Panc1 (cell line): ENCODE data around the gene SLC12A3. TPM values are rescaled to one million over a fixed set of nuclear protein-coding genes. Genes with fewer than 3 reads are reported as not detected.

Experiments used
- ATAC-seq: fragments of 200-7000 bp; cut with Tn5 transposase; 2 replicates; pipeline ENCODE4 v1.9.1; 2020; ENCODE audit warnings: mild to moderate bottlenecking, moderate library complexity
- BruUV-seq: library from RNA; stranded (reverse); fragments of 400-500 nt; replicated peaks from 2 replicates; lab custom pipeline; 2021; lab: Mats Ljungman, UMichigan
- CTCF ChIA-PET: fragments of 300-600 bp; sonication (Branson Sonifier 250); formaldehyde crosslinking; loops from one replicate; lab custom pipeline; 2022; ENCODE audit warnings: antibody characterized with exemption; lab: Charles Lee
- POLR2A ChIA-PET: fragments of 300-600 bp; sonication (Branson Sonifier 250); formaldehyde crosslinking; loops from one replicate; lab custom pipeline; 2022; ENCODE audit warnings: antibody characterized with exemption; lab: Charles Lee
- DNase-seq: peaks from one replicate; pipeline ENCODE4 v3.0.0-alpha.2; 2010; ENCODE audit warnings: low read depth, low spot score
- H3K27ac ChIP-seq: 2 replicates; pipeline ENCODE4 v1.5.1; 2011; ENCODE audit warnings: mild to moderate bottlenecking, low read length, inconsistent platforms
- H3K27me3 ChIP-seq: fragments of 200-500 bp; sonication (Bioruptor generic); 2 replicates; pipeline ENCODE4 v1.6.0; 2014; ENCODE audit warnings: low read length, inconsistent platforms; ENCODE audit not compliant: control insufficient read depth, insufficient read depth
- H3K36me3 ChIP-seq: fragments of 200-500 bp; sonication (Bioruptor generic); 2 replicates; pipeline ENCODE4 v1.5.1; 2014; ENCODE audit warnings: inconsistent platforms, mild to moderate bottlenecking, low read length, moderate library complexity; ENCODE audit not compliant: control insufficient read depth, insufficient read depth
- H3K4me1 ChIP-seq: 2 replicates; pipeline ENCODE4 v1.5.1; 2011; ENCODE audit warnings: inconsistent platforms, mild to moderate bottlenecking, low read length, moderate library complexity; ENCODE audit not compliant: control insufficient read depth, insufficient read depth
- H3K4me3 ChIP-seq, 2 experiments: 2 replicates each; pipeline ENCODE4 v1.5.1; 2011 to 2012; ENCODE audit warnings: low read depth in 2 of 2, low read length in 2 of 2, mild to moderate bottlenecking in 2 of 2, inconsistent platforms in 1 of 2, moderate library complexity in 1 of 2
- H3K9me3 ChIP-seq: fragments of 200-500 bp; sonication (Bioruptor generic); 2 replicates; pipeline ENCODE4 v1.5.1; 2014; ENCODE audit warnings: low read depth, mild to moderate bottlenecking, inconsistent platforms, low read length, moderate library complexity; ENCODE audit not compliant: control insufficient read depth, insufficient read depth
- CTCF ChIP-seq: fragments of 450-650 bp; IDR thresholded peaks from 2 replicates; pipeline ENCODE4 v1.5.1; 2017; ENCODE audit warnings: mild to moderate bottlenecking
- POLR2AphosphoS5 ChIP-seq: IDR thresholded peaks from 2 replicates; pipeline ENCODE4 v1.6.1; 2012; ENCODE audit warnings: mild to moderate bottlenecking, low read depth, low read length, moderate library complexity
- REST ChIP-seq, 2 experiments: IDR thresholded peaks; 2 replicates each; pipeline ENCODE4 v1.6.1; 2011 to 2012; ENCODE audit warnings: low read depth in 2 of 2, control low read depth in 1 of 2, low read length in 1 of 2, mild to moderate bottlenecking in 1 of 2, moderate library complexity in 1 of 2; ENCODE audit not compliant: insufficient read depth in 1 of 2
- SIN3A ChIP-seq: IDR thresholded peaks from 2 replicates; pipeline ENCODE4 v1.6.1; 2012; ENCODE audit warnings: low read depth, mild to moderate bottlenecking, low read length, moderate library complexity, borderline replicate concordance; ENCODE audit not compliant: insufficient read depth
- TCF7L2 ChIP-seq: IDR thresholded peaks from 2 replicates; pipeline ENCODE4 v1.6.1; 2011; ENCODE audit warnings: mild to moderate bottlenecking, low read depth, low read length, inconsistent platforms
- in situ Hi-C: cut with HindIII; loops from 2 replicates; pipeline ENCODE4 v1.10.0; 2016; ENCODE audit warnings: low sequenced_read_pairs, low pct_unique_long_range_greater_than_20kb
- intact Hi-C: fragments of 100-400 bp; cut with micrococcal nuclease; formaldehyde crosslinking; loops from one replicate; pipeline ENCODE4 v1.10.0; 2022; ENCODE audit not compliant: unreplicated experiment
- total RNA-seq: library from RNA; stranded (reverse); gene quantifications from one replicate; pipeline ENCODE4 v1.2.1, GENCODE V29; 2021; ENCODE audit not compliant: unreplicated experiment

SLC12A3 gene
- total RNA-seq, 1 experiment from 2014 or later: 0.15 TPM

- ChIA-PET POLR2A (interaction anchor here (0.6 kb wide), 1 partner anchor 183 kb away, joined by 4 read pairs; no protein-coding TSS in a partner anchor), CTCF (no interaction called here)
- no peaks in the 10 kb centered on the region for H3K36me3 ChIP-seq
- no peak for TF ChIP-seq SIN3A
- TF ChIP-seq CTCF: no peak
- TF ChIP-seq TCF7L2: no peak
- TF ChIP-seq REST (IDR thresholded peaks at IDR 0.05; ENCODE audit: insufficient read depth in 1 of 2, low read depth in 2 of 2, low read length in 1 of 2): no peak
- TF ChIP-seq POLR2AphosphoS5: no peak
- ATAC-seq: no peak
- in situ Hi-C loops: no loop called here
- no peak overlapping the region for H3K27ac ChIP-seq
- H3K4me1 ChIP-seq: no peaks in the 10 kb centered on the region
- no peaks in the 10 kb centered on the region for H3K27me3 ChIP-seq
- no TSS peak for BruUV-seq
- no peak for DNase-seq
- no peak overlapping the region for H3K4me3 ChIP-seq
- intact Hi-C loops: no loop called here
- no peaks in the 10 kb centered on the region for H3K9me3 ChIP-seq
These were observed 56.6 kb downstream of the SLC12A3 start for GRCh38 chr16:56921571-56921970.

- no peaks in the 10 kb centered on the region for H3K27me3 ChIP-seq
- H3K27ac ChIP-seq: no peak overlapping the region
- no peaks in the 10 kb centered on the region for H3K4me1 ChIP-seq
- H3K9me3 ChIP-seq: no peaks in the 10 kb centered on the region
- ChIA-PET CTCF (interaction anchor here (0.5 kb wide), 1 partner anchor 19 kb away, joined by 10 read pairs; no protein-coding TSS in a partner anchor), POLR2A (no interaction called here)
- no peaks in the 10 kb centered on the region for H3K36me3 ChIP-seq
- DNase-seq: no peak
- no TSS peak for BruUV-seq
- in situ Hi-C loops: no loop called here
- H3K4me3 ChIP-seq: no peak overlapping the region
- intact Hi-C loops: no loop called here
- no peak for ATAC-seq
- TF ChIP-seq TCF7L2: no peak
These were observed 58.6 kb downstream of the SLC12A3 start for GRCh38 chr16:56923481-56924091.

- intact Hi-C loops (no loop called here), in situ Hi-C loops (no loop called here)
- TF ChIP-seq REST (IDR thresholded peaks at IDR 0.05; ENCODE audit: insufficient read depth in 1 of 2, low read depth in 2 of 2, low read length in 1 of 2) (no peak), TCF7L2 (no peak), SIN3A (no peak), CTCF (no peak), POLR2AphosphoS5 (no peak)
- no peak for DNase-seq
- no peak overlapping the region for H3K4me3 ChIP-seq
- no peak for ATAC-seq
- ChIA-PET POLR2A (no interaction called here), CTCF (no interaction called here)
- no peaks in the 10 kb centered on the region for H3K27me3 ChIP-seq
- H3K27ac ChIP-seq: no peak overlapping the region
- H3K4me1 ChIP-seq: peaks cover 4% of the 10 kb centered on the region; the same call in 1 of the 2 replicates
- no peaks in the 10 kb centered on the region for H3K9me3 ChIP-seq
- H3K36me3 ChIP-seq: peaks cover 2% of the 10 kb centered on the region; the same call in 1 of the 2 replicates
- no TSS peak for BruUV-seq
These were observed 62.5 kb downstream of the SLC12A3 start for GRCh38 chr16:56927471-56927870.
